ENCODE measurements around the gene ALDH1L1.

The ALDH1L1 gene

GRCh38 chr3:126154391-126155279 lies 25.8 kb downstream of the ALDH1L1 start:
- no peak for DNase-seq (ENCODE audit: low read depth)

DNA sequence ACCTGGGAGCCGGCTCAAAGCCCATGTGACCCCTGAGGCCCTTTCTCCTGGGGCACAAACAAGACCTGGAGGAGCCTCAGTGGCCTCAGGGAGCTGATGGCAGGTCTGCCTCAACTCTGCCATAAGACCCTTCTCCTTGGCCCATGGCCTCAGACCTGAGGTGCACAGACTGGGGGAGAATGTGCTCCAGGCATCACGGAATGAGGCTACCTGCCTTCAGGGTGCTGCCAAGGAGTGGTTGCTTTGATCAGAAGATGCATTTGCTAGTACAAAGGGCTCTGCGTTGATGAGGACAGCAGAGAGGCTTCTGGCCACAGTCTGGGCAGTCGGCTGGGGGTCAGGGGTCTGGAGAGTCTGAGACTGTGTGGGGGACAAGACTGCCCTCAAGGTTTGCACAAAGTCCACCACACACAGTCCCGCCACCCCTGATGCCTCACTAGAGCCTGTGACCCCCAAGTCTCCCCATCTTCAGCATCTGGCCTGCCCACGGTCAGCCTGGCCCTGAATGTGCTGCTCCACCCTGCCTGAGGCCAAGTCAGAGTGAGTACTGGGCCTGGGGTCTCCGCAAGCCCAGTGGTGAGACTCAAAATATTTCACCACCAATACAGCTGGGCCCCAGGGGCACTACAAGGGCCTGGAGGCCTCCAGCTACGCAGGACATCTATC lies 26.6 kb downstream of the ALDH1L1 start:
- no peak for DNase-seq (ENCODE audit: low read depth)

DNA sequence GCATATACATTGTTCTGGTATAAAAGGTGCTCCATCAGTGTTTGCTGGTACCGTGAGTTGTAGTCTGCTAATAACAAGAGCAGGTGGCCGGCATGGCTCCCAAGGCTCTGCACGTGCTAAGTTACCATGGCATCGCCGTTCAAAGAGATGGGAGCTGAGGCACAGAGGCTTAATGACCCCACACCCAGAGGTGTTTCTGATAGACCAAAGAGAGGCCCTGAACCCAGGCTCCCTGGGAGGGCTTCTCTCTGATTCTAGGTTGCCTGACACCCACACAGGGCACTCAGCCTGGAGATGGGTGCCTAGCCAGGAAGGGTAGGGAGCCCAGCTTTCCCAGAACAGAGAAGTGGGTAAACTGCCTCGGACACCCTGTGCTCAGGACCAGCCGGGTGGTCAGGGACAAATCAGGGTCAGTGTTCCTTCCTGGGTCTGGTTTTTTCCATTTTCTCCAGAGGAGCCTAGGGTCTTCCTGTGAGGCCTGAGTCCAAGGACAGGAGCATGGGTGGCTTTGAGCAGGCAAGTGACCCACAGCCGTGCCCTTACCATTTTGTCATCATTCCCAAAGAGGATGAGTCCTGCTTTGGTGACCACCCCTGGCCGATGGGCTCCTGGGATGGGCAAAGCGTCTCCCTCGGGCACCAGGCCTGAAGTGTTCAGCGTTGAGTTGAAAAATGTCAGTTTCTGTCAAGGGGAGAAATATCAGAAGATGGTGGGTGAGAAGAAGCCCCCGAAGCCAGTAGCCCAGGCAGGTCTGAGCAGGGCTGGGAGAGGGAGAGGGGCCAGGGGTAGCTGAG lies 27.3 kb downstream of the ALDH1L1 start:
- no peak for DNase-seq (ENCODE audit: low read depth)

GRCh38 chr3:126152458-126152857 lies 27.9 kb downstream of the ALDH1L1 start:
- DNase-seq (ENCODE audit: low read depth): no peak

- DNase-seq (ENCODE audit: low read depth): no peak
Observed at GRCh38 chr3:126151562-126152302, 28.7 kb downstream of the ALDH1L1 start.

GRCh38 chr3:126149960-126150515 lies 30.3 kb downstream of the ALDH1L1 start:
- no peak for DNase-seq (ENCODE audit: low read depth)

GRCh38 chr3:126149256-126149902 lies 31.0 kb downstream of the ALDH1L1 start:
- DNase-seq (ENCODE audit: low read depth): no peak

DNA sequence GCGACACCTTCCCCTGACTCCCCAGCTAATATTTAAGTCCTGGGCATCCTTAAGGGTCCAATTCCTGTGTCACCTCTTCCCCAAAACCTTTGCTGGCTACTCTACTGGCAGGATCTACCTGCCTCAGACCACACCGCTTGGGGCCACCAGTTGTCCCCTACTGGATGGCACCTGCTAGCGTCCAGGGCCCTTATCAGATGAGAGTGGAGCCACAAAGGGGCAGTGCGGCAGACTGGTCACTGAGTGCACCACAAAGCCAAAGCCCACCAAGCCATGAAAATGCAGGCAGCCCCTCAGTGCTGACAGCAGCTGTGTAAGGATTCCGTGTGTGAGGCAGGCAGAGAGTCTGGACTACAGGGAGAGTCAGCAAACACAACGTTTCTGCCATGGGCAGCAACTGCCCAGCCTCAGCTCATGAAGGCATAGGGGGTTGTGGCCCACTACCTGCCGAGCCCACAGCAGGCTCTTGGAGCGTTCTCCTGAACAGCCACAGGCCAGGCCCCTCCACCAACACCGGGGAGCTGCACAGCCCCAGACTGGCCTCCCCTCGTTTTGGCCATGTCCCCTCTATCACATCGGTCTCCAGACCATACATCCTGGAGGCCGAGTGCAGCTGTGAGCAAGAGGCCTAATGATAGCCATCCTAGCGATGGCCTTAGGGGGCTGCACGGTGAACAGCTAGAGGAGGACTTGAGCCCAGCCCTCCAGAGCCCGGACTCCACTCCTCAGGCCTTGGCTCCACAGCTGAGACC lies 32.3 kb downstream of the ALDH1L1 start:
- no peak for DNase-seq (ENCODE audit: low read depth)

GRCh38 chr3:126147147-126147931 lies 33.0 kb downstream of the ALDH1L1 start:
- DNase-seq (ENCODE audit: low read depth): no peak

DNA sequence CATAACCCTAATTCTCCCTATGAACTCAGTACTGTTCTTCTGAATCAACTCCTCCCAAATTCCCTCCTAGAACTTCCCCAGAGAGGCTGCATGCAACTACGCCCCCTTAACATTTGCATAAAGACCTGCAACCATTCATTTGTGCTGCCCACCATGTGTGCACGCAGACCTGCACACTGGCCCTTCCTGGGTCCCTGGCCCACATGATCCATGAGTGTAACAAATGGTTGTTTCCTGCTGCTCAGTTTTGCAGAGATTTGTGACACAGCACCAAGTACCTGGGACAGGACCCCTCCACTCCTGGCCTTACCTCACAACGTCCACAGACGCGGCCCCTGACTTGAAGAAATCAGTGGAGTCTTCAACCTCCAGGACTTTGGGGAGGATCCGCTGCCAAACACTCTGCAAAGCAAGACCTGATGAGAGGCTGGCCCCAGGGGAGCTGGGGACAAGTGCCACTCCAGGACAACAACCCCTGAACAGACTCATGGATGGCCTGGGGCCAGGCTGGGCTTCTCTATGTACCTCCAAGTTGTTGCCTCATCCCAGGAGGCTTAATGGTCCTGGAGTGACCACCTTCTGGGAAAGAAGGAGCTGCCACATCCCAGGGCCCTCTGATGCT lies 33.8 kb downstream of the ALDH1L1 start:
- DNase-seq (ENCODE audit: low read depth): no peak

GRCh38 chr3:126146034-126146433 lies 34.4 kb downstream of the ALDH1L1 start:
- no peak for DNase-seq (ENCODE audit: low read depth)

DNA sequence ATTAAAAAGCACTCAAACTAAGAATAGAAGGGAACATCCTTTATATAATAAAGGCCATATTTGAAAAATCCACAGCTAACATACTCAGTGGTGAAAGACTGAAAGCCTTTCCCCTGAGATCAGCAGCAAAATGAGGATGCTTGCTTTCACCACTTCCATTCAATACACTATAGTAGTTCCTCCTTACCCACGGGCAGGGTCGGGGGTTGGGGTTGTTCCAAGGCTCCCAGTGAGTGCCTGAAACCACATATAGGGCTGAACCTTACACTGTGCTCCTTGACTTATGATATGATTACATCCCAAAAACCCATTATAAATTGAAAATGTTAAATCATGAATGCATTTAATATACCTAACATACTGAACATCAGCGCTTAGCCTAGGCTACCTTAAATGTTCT lies 37.7 kb downstream of the ALDH1L1 start:
- no peak for DNase-seq (ENCODE audit: low read depth)

- DNase-seq (ENCODE audit: low read depth): no peak
Observed at GRCh38 chr3:126137490-126138130, 42.8 kb downstream of the ALDH1L1 start.

DNA sequence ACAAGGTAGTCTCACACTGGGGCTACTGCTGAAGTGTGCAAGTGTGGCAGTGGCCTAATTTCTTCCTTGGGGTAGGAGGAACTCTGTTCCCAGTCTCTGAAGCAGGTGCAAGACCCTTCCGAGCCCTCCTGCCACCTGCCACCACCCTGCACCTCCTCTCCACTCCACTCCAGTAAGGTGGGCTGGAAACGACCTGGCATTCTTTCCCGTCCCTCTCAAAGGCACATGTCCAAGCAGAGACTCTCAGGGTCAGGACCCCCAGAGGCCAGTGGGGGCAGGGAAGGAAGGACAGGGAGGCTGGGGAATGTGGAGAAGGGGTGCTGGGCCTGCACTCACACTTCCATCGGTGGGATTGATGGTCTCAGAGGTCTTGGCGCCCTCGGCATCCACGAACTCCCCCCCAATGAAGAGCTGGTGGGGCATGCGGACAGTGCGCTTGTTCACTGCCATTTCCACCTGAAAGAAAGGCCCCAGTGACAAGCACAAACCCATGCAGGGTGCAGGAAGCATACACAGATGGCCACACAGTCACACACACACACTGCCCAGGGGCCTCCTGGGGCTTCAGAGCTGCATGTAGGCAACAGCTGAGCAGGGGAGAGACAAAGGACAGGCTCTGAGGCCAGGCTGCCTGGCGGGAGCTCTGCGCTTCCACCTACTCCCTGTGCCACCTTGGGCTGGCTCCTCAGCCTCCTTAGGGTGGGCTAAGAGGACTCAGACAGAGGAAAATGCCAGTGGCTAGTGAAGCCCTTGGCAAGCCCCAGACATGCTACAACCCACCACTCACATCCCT lies 43.8 kb downstream of the ALDH1L1 start:
- DNase-seq (ENCODE audit: low read depth): no peak

DNA sequence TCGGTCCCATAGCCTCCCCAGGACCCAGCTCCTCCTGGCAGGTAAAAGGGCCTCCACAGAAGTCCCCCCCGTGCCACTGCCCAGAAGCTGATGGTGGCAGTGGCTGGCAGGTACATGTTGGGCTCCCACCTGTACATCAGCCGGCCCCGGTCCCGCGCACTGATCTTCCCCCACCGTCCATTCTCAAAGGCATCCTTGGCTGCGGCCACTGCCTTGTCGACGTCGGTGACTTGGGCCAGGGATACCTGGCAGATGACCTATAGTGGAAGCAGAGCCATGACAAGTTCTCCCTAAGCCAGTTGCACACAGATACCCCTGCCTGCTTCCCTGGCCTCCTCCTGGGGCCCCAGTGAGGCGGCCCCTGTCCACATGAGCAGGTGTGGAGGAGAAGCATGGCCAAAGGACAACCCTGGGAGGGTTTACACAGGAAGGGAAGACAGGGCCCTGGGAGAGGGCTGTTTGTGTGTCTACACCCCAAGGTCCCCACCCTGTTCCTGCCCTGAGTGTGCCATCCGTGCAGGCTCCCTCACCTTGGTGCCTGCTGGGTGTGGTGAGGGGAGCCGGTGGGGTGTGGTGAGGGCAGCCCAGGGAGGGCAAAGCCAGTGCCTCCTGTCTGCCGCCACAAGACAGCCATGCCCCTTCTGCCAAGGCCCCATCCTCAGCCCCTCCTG lies 44.8 kb downstream of the ALDH1L1 start:
- no peak for DNase-seq (ENCODE audit: low read depth)

- DNase-seq (ENCODE audit: low read depth): no peak
Observed at GRCh38 chr3:126135071-126135405, 45.3 kb downstream of the ALDH1L1 start.

All from activated T-cell treated with anti-CD3 and anti-CD28 coated beads for 1 hour (primary cell).